HT-29 (cell line): ENCODE data around the gene DYNC1LI2. TPM values are rescaled to one million over a fixed set of nuclear protein-coding genes. Genes with fewer than 3 reads are reported as not detected.

ENCODE experiments used
- DNase-seq: peaks from one replicate; pipeline ENCODE4 v3.0.0-alpha.2; 2015; ENCODE audit warnings: low spot score
- total RNA-seq: library from RNA; depleted of rRNA; stranded (reverse); fragments of >200 nt; shearing (Covaris generic); gene quantifications from 2 replicates; pipeline ENCODE4 v1.2.3, GENCODE V29; 2014

DYNC1LI2 gene
- total RNA-seq, 1 experiment from 2014 or later: 67.3 TPM

GRCh38 chr16:66740533-66740932, 10.9 kb downstream of the DYNC1LI2 start:
- peak; percentile 17 for DNase-seq

DNA sequence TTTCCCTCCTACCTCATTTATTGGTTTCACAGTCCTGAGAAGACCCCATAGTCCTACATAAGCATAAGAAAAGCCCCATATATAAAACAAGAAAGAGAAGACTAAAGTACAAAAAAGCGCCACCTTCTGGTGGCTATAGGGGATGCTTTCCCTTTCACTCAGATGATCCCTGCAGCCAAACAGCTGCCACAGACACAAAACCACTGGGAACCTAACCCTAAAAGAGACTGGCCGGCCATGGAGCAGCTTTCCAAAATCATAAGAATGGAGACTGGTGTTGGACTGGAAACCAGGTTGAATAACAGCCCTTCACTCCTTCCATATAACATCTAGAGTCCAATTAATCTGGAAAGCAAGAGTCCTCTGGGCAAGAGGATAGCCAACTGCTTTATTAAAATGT, 11.4 kb downstream of the DYNC1LI2 start:
- DNase-seq: peak; percentile 59

DNA sequence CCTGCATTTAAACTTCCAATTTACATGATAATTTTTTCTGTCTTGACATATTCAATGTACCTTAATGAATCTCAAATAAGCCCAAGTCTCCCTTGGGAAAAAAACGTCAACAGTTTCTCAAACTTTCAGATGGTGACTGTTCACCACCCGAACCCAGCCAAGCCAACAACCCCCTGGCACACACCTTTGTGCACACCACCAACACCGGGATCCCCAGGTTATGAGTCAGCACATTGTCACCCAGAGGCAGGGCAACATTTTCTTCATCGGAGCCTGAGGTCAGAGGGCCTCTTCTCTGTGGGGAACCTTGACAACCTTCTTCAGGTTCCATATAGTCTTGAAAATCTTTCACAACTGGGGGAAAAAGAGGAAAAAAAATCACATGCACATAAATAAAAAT, 15.5 kb downstream of the DYNC1LI2 start:
- no peak for DNase-seq

GRCh38 chr16:66731101-66731500, 20.3 kb downstream of the DYNC1LI2 start:
- no peak for DNase-seq

DNA sequence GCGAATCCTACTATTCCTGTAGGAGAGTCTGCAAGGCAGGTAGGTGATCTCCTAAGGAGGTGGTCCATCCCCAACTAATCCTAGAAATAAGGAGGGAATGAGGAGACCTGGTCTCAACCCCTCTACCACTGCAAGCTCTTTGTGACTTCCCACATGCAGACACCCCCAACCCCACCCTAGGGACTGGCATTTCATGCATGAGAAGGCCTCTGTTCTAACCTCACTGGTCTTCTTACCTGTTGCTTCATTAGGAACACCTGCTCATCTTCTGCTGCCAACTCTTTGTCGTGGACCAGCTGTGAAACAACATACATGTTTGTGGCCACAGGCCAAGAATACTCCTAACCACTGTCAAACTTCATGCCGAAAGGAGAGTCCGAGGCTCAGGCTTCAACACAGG, 22.6 kb downstream of the DYNC1LI2 start:
- DNase-seq: no peak

GRCh38 chr16:66728117-66728787, 23.2 kb downstream of the DYNC1LI2 start:
- DNase-seq: peak; percentile 56

GRCh38 chr16:66720766-66721165, 30.6 kb downstream of the DYNC1LI2 start:
- DNase-seq: no peak

- DNase-seq: no peak
Observed at GRCh38 chr16:66719246-66719645, 32.2 kb downstream of the DYNC1LI2 start.

DNA sequence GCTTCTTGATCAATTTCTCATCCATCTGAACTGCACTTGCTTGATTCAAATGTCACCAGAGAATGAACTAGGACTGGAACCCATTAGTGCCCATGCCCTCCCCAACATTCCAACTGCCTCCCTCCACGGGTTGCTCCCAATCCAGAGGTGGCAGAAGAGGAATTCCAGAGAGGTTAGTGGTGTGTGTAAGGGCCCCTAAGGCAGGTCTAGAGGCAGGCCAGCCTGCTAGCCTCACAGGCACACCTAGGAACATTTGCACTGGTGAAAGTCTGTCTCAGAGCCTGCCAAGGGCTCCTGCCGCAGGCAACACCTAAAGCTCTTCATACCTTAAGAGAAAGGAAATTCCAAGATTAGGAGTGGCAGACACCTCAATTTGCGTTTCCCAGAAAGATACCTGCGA, 33.6 kb downstream of the DYNC1LI2 start:
- no peak for DNase-seq

GRCh38 chr16:66717112-66717675, 34.2 kb downstream of the DYNC1LI2 start:
- DNase-seq: peak; percentile 29

- peak; percentile 24 for DNase-seq
Observed at GRCh38 chr16:66714654-66715307, 36.6 kb downstream of the DYNC1LI2 start.

DNA sequence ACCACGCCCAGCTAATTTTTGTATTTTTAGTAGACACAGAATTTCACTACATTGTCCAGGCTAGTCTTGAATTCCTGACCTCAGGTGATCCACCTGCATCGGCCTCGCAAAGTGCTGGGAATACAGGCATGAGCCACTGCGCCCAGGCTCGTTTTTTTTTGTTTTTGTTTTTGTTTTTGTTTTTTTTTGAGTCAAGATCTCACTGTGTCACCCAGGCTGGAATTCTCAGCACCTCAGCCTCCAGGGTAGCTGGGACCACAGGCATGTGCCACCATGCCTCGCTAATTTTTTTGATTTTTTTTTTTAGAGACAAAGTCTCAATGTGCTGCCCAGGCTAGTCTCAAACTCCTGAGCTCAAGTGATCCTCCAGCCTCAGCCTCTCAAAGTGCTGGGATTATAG, 37.3 kb downstream of the DYNC1LI2 start:
- DNase-seq: no peak

- DNase-seq: no peak
Observed at GRCh38 chr16:66713076-66713475, 38.3 kb downstream of the DYNC1LI2 start.

DNA sequence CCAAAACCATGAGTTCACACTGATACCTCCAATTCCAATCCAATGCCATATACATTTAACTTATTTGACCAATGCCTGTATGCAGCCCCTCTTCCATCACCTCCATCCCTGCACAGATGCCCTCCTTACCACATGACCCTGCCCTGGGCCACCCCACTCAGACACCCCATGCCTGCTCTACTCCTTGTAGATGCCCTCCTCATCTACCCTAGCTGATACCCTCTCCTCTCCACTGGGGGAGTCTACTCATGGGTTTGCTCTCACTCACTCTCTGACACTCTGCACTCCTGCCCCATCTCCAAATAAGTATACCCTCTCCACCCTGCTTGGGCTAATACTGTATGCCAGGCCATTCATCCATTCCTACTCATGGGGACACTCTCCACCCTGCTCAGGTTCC, 38.9 kb downstream of the DYNC1LI2 start:
- DNase-seq: no peak

DNA sequence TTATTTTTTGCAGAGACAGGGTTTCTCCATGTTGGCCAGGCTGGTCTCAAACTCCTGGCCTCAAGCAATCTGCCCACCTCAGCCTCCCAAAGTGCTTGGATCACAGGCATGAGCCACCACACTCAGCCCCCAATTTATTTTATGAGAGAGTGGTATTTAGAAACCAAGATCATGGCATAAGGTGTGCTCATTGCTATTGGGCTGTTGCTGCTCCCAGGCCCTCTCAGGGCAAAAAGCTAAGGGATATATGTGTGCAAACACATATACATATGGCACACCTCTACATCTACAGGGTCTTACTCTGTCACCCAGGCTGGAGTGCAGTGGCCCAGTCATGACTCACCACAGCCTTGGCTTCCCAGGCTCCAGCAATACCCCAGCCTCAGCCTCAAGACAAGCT, 39.8 kb downstream of the DYNC1LI2 start:
- no peak for DNase-seq

DNA sequence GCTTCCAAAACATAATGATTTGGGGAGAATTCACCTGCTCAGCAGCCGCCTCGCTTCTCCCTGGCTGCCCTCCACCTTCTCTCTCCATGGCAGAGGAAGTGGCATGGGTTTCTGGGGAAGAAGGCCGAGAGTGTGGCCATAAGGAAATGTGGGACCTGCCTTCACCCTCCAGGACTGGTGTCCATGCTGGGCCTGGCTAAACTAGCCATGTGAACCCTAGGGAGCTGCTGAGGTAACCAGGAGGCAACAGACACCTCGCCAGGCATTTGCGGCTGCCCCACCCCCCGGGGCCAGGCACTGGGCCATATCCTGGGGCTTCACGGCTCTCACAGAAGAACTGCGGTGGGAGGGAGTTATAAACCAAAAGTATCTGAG, 44.9 kb downstream of the DYNC1LI2 start:
- no peak for DNase-seq

GRCh38 chr16:66705790-66706505, 45.5 kb downstream of the DYNC1LI2 start:
- no peak for DNase-seq

- no peak for DNase-seq
Observed at GRCh38 chr16:66703406-66704215, 47.8 kb downstream of the DYNC1LI2 start.

DNA sequence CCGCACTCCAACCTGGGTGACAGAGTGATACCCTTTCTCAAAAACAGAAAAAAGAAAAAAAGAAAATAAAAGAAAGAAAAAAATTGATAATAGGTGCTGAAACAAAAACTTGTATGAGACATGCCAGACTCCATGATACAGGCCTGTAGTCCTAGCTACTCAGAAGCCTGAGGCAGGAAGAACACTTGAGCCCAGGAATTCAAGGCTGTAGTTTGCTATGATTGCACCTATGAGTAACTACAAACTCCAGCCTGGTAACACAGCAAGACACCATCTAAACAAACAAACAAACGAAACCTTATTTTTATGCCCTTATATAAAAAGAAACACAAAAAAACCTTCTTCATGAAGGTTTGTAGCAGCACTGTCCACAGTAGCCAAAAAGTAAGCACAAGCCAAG, 49.9 kb downstream of the DYNC1LI2 start:
- no peak for DNase-seq

DNA sequence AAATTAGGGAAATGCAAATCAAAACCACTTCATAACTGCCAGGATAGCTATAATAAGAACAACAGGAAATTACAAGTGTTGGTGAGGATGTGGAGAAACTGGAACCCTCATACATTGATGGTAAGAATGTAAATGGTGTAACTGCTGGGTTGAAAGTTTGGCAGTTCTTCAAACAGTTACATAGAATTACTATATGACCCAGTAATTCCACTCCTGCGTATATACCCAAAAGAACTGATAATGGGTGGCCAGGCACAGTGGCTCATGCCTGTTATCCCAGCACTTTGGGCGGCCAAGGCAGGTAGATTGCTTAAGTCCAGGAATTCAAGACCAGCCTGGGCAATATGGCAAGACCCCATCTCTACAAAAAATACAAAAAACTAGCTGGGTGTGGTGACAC, 50.4 kb downstream of the DYNC1LI2 start:
- no peak for DNase-seq

- DNase-seq: no peak
Observed at GRCh38 chr16:66699898-66700297, 51.5 kb downstream of the DYNC1LI2 start.

DNA sequence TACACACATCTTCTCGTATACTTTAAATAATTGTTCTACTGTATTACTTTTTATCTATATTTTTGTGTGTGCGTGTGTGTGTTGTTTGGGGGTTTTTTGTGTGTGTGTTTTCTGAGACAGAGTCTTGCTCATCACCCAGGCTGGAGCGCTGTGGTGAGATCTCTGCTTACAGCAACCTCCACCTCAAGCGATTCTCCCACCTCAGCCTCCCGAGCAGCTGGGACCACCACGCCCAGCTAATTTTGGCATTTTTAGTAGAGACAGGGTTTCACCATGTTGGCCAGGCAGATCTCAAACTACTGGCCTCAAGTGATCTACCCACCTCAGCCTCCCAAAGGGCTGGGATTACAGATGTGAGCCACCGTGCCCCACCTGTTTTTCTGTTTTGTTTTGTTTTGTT, 53.4 kb downstream of the DYNC1LI2 start:
- no peak for DNase-seq
